Loucy (cell line): ENCODE measurements around the gene SLC6A13.

Experiments used
- EZH2phosphoT487 ChIP-seq: fragments of 200-600 bp; IDR thresholded peaks from 2 replicates; pipeline ENCODE4 v1.6.1; 2018; ENCODE audit warnings: antibody characterized with exemption, mild to moderate bottlenecking, moderate library complexity, borderline replicate concordance
- TF ChIP-seq, protein P1 (sequence below): fragments of 200-600 bp; sonication (generic); conservative IDR thresholded peaks from 2 replicates; pipeline ENCODE4 v1.5.1; 2014; ENCODE audit warnings: mild to moderate bottlenecking, antibody characterized with exemption, low read length

DNA sequence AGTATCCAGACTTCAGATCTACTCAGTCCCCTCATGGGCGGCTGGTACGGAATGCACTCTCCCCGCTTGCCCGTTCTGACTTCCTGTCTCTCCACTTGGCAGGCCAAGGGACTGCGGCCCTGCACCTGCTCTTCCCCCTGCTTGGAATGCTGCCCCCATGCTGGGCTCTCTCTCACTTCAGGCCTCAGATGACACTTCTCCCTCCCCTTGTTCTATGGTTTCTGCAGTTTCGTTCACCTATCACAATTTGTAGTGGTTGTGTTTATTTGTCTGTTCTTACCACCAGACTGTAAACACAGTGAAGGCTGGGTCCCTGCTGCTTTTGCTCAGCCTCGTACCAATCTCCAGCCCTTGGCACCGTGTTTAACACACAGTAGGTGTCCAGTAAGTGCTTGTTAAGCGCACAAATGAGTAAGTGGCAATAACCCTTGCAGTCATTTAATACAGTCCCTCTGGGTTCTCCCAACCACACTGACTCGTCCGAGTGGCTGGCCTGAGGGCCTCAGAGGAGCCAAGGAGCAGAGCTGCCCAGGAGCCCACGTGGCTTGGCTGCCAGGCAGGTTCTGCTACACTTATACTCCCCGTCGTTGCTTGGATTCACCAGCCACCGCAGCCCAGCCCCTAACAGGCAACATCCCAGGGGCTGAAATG is 60.4 kb downstream of the SLC6A13 start:
- TF ChIP-seq, protein P1, sequence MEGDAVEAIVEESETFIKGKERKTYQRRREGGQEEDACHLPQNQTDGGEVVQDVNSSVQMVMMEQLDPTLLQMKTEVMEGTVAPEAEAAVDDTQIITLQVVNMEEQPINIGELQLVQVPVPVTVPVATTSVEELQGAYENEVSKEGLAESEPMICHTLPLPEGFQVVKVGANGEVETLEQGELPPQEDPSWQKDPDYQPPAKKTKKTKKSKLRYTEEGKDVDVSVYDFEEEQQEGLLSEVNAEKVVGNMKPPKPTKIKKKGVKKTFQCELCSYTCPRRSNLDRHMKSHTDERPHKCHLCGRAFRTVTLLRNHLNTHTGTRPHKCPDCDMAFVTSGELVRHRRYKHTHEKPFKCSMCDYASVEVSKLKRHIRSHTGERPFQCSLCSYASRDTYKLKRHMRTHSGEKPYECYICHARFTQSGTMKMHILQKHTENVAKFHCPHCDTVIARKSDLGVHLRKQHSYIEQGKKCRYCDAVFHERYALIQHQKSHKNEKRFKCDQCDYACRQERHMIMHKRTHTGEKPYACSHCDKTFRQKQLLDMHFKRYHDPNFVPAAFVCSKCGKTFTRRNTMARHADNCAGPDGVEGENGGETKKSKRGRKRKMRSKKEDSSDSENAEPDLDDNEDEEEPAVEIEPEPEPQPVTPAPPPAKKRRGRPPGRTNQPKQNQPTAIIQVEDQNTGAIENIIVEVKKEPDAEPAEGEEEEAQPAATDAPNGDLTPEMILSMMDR: no peak
- TF ChIP-seq EZH2phosphoT487: no peak
